BJ (cell line): ENCODE data around the gene CPVL. TPM values are rescaled to one million over a fixed set of nuclear protein-coding genes. Genes with fewer than 3 reads are reported as not detected.

Experiments used
- CTCF ChIA-PET: fragments of 350-600 bp; formaldehyde crosslinking; extraction: SDS; loops from one replicate; lab custom pipeline; 2021; ENCODE audit warnings: antibody characterized with exemption, inconsistent platforms; lab: Yijun Ruan, JAX
- POLR2A ChIA-PET: fragments of 300-600 bp; sonication (Branson Sonifier 250); formaldehyde crosslinking; extraction: SDS; loops from one replicate; lab custom pipeline; 2021; ENCODE audit warnings: antibody characterized with exemption; lab: Charles Lee
- DNase-seq: peaks from one replicate; pipeline ENCODE4 v3.0.0-alpha.2; 2011; ENCODE audit warnings: low read depth
- H3K27me3 ChIP-seq: 2 replicates; pipeline ENCODE4 v1.6.0; 2011; ENCODE audit warnings: low read length; ENCODE audit not compliant: control insufficient read depth, insufficient read depth
- H3K36me3 ChIP-seq: 2 replicates; pipeline ENCODE4 v1.5.1; 2011; ENCODE audit warnings: low read length; ENCODE audit not compliant: control insufficient read depth, insufficient read depth
- H3K4me3 ChIP-seq: 2 replicates; pipeline ENCODE4 v1.5.1; 2011; ENCODE audit warnings: low read depth, mild to moderate bottlenecking, control low read depth, low read length
- CTCF ChIP-seq: IDR thresholded peaks from 2 replicates; pipeline ENCODE4 v1.5.1; 2011; ENCODE audit warnings: low read depth, mild to moderate bottlenecking, control low read depth, inconsistent platforms, low read length, moderate library complexity; ENCODE audit not compliant: insufficient read depth
- polyA plus RNA-seq: library from polyadenylated mRNA; depleted of rRNA; stranded (reverse); fragments of >200 nt; gene quantifications from 2 replicates; pipeline ENCODE4 v1.2.3, GENCODE V29; 2011

Gene CPVL
- polyA plus RNA-seq, 1 experiment: not detected

- H3K27me3 ChIP-seq: peaks cover 2% of the 10 kb centered on the region
- DNase-seq: no peak
- no peak overlapping the region for H3K4me3 ChIP-seq
- ChIA-PET CTCF (interaction anchor here (0.6 to 19.2 kb wide), 26 partner anchors 8 to 738 kb away, joined by 3 to 555 read pairs (median 3); partner anchors contain the start of gene TRIL), POLR2A (no interaction called here)
- TF ChIP-seq CTCF: peak; percentile 85
- H3K36me3 ChIP-seq: no peaks in the 10 kb centered on the region
These were observed 40.3 kb downstream of the CPVL start for GRCh38 chr7:29105752-29106668.

DNA sequence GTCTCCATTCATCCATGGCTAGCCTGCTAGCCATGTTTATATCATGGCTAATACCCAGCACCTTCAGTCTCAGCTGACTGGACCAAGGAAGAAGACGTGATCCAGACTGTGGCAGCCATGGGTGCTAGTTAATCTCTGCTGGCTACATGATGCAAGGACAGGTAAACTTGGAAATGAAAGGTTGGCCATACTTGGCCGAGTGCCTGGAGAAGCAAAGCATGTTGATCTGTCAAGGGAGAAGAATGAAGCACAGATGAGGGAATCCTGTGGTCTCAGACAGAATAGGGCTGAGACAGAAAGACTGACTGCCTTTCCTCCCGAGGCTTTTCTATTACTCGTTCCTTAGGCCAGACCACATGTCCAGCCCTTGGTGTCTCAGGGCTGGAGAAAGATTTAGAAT is 41.1 kb downstream of the CPVL start:
- POLR2A ChIA-PET: no interaction called here
- CTCF ChIA-PET: interaction anchor here (0.8 to 19.2 kb wide), 4 partner anchors 148 to 182 kb away, joined by 3 to 555 read pairs (median 13); partner anchors contain the start of gene TRIL
- Histone ChIP-seq H3K4me3 (no peak overlapping the region), H3K36me3 (no peaks in the 10 kb centered on the region), H3K27me3 (peaks cover 2% of the 10 kb centered on the region)
- no peak for TF ChIP-seq CTCF
- no peak for DNase-seq

GRCh38 chr7:29102558-29103151 is 43.7 kb downstream of the CPVL start:
- ChIA-PET CTCF (interaction anchor here (0.6 to 19.2 kb wide), 10 partner anchors 9 to 306 kb away, joined by 3 to 555 read pairs (median 4); partner anchors contain the start of gene TRIL), POLR2A (no interaction called here)
- no peak overlapping the region for H3K4me3 ChIP-seq
- no peak for DNase-seq
- H3K36me3 ChIP-seq: no peaks in the 10 kb centered on the region
- H3K27me3 ChIP-seq: peaks cover under 1% of the 10 kb centered on the region
- peak; percentile 77 for TF ChIP-seq CTCF

GRCh38 chr7:29100924-29101323 is 45.4 kb downstream of the CPVL start:
- Histone ChIP-seq H3K27me3 (no peaks in the 10 kb centered on the region; the same call in 1 of the 2 replicates), H3K36me3 (no peaks in the 10 kb centered on the region), H3K4me3 (no peak overlapping the region)
- CTCF ChIA-PET: interaction anchor here (0.7 to 19.2 kb wide), 10 partner anchors 9 to 308 kb away, joined by 3 to 555 read pairs (median 5); partner anchors contain the start of gene TRIL
- TF ChIP-seq CTCF: no peak
- DNase-seq: no peak
- POLR2A ChIA-PET: no interaction called here
